OCI-LY7 (cell line): ENCODE measurements around the gene MTX3.

Experiments
- EZH2phosphoT487 ChIP-seq: fragments of 200-600 bp; sonication (generic); IDR thresholded peaks from 2 replicates; pipeline ENCODE4 v1.6.1; 2018; ENCODE audit warnings: low read depth, borderline replicate concordance, mild to moderate bottlenecking, mixed run types, antibody characterized with exemption, low read length, moderate library complexity, mixed read lengths
- TF ChIP-seq, protein P1 (sequence below): fragments of 200-600 bp; sonication (generic); conservative IDR thresholded peaks from 2 replicates; pipeline ENCODE4 v1.5.1; 2014; ENCODE audit warnings: mild to moderate bottlenecking, antibody characterized with exemption, low read length, moderate library complexity, mixed read lengths

DNA sequence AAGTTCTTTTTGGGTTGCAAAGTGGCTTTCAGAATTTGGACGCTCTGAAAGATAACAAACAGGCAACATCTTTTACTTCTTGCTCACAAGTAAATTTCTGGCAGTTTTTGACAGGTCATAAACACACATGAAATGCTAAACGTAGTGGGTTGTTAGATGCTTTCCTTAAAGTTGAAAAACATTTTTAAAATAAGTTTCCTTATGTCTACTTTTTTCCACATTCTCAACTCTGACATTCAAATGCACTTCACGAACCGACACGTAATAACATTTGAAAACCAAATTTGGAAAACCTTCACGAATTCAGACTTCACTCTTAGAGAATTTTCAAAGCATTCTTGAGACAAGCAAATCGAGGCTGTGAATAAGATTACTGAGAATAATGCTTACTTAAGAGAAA lies 26.9 kb downstream of the MTX3 start:
- TF ChIP-seq, protein P1, sequence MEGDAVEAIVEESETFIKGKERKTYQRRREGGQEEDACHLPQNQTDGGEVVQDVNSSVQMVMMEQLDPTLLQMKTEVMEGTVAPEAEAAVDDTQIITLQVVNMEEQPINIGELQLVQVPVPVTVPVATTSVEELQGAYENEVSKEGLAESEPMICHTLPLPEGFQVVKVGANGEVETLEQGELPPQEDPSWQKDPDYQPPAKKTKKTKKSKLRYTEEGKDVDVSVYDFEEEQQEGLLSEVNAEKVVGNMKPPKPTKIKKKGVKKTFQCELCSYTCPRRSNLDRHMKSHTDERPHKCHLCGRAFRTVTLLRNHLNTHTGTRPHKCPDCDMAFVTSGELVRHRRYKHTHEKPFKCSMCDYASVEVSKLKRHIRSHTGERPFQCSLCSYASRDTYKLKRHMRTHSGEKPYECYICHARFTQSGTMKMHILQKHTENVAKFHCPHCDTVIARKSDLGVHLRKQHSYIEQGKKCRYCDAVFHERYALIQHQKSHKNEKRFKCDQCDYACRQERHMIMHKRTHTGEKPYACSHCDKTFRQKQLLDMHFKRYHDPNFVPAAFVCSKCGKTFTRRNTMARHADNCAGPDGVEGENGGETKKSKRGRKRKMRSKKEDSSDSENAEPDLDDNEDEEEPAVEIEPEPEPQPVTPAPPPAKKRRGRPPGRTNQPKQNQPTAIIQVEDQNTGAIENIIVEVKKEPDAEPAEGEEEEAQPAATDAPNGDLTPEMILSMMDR = no peak
- TF ChIP-seq EZH2phosphoT487 = no peak
